HG03280 (cell line): ENCODE measurements around the gene ZNF746.

Experiments
- ATAC-seq: cut with Tn5 transposase; IDR thresholded peaks from one replicate; pipeline ENCODE4 v1.9.1; 2021; ENCODE audit warnings: mild to moderate bottlenecking, moderate library complexity; ENCODE audit not compliant: unreplicated experiment

ZNF746 gene

DNA sequence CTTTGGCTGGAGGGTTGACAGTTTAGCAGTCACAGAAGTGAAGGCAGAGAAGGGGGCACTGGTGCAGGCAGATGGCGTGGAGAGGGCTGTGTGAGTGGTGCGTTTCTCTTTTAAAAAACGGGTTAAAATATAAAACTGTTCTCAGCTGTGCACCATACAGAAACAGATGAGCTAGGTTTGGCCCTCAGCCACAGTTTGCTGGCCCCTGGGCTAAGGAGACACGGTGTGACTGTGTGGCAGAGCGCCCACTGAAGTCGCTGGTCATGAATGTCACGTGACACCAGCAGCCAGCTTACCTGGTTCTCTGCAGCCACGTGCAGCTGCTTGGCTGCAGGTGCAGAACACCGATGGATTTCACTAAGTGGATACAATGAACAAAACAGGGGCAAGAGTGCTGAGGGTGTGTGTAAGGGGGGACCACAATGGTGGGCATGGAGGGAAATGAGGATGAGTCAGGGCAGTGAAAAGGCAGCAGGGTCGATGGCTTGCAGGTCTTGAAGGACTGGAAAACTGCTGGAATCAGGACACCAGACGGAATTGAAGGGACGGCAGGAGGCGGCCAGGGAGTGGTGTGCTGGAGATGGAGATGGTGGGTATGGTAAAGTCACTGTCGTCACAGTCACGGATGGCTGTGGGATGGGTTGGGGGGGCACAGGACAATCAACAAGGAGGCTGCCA lies 7.4 kb downstream of the ZNF746 start:
- ATAC-seq, result no peak

- no peak for ATAC-seq
Measured at GRCh38 chr7:149489391-149490024, 8.1 kb downstream of the ZNF746 start.

DNA sequence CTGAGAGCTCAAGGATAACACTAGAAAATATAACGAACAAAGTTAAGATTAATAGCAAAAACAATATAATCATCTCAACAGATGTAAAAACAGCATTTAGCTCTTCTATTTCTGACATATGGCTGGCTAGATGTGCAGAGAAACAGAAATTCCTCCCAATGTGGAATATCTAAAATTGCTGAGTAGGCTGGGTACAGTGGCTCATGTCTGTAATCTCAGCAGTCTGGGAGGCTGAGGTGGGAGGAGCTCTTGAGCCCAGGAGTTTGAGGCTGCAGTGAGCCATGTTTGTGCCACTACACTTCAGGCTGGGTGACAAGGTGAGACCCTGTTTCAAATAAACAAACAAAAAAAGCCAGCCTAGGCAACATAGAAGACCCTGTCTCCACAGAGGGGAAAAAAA lies 18.0 kb downstream of the ZNF746 start:
- no peak for ATAC-seq

DNA sequence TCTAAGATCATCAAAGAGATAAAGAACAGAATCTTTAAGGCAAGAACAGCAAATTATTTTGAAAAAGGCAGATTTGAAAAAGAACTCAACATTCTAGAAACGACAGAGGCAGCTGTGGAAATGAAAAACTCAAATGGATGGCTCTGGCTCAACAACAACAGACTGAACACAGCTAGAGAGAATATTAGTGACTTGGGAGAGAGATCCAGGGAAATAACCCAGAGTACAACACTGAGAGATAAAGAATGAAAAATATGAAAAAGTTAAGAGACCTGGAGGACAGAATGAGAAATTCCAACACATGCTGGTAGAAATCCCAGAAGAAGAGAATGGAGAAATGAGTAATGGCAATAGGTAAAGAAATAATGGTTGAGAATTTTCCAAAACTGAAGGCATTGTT lies 18.9 kb downstream of the ZNF746 start:
- ATAC-seq, result no peak

GRCh38 chr7:149477494-149478443 lies 19.8 kb downstream of the ZNF746 start:
- ATAC-seq, result no peak

DNA sequence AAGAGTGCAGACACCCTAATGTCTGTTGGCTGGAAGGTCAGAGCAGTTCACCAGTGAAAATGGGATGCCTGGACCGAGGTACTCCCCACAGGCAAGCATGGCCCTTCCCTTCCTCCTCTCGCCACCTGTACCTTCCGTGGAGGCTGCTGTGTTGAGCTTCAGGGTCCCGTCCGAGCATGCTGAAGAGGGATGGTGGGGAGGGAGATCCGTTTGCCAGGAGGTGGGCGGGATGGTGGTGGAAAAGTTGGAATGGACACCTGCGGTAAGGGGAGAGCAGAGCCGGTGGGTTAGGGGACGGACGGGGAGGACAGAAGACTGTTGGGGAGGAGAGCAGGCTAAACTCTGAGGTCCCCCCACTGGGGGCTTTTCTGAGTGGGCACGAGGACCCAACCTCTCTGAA lies 20.8 kb downstream of the ZNF746 start:
- ATAC-seq, result no peak

GRCh38 chr7:149475121-149476045 lies 22.2 kb downstream of the ZNF746 start:
- ATAC-seq, result no peak

GRCh38 chr7:149474309-149475120 lies 23.1 kb downstream of the ZNF746 start:
- no peak for ATAC-seq

DNA sequence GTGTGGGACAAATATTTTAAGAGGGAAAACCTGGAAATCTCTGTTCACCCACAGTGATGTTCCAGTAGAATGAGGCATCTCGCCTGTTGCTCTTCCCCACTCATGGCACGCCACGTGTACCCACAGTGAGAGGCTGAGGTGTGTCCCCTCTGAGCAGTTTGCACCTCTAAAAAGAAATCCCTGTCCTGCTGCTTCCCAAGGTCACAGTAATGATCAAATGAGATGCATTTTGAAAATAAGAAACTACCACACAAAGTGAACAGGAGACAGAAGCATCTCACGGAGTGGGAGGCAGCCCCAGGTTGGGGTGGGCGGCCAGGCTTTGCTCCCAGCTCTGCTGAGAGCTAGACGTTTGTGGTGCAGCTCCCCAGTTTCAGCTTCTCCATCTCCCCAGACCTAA lies 24.4 kb downstream of the ZNF746 start:
- ATAC-seq, result no peak

DNA sequence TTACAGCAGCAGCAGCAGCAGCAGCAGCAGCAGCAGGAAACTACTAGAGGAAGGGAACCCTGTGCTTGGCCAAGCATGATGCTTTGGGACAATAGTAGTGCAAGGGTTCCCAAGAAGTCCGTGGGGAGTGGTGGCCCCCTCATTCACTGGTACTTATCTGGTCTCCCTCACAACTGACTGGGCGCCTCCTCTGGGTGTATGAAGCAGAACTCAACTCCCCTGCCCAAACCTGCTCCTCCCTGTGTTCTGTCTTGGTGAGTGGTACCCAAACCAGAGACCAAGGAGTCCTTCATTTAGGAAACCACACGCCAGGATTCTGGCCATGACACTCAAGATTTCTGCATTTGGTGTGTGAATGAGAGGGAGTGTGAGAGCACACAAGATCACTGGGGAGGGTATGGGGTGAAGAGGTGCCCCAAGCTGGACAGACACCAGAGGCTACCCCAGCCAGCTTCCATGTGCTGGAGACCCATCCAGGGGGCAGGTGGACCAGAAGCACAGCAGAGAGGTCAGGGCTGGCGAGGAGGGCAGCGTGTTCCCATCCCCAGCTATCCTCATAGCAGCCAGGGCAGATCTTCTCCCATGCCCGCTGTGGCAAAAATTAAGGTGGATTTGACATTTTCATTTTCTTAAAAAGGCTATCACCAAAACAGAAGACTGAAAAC lies 26.2 kb downstream of the ZNF746 start:
- ATAC-seq, result no peak

- no peak for ATAC-seq
Measured at GRCh38 chr7:149469806-149470205, 27.8 kb downstream of the ZNF746 start.

DNA sequence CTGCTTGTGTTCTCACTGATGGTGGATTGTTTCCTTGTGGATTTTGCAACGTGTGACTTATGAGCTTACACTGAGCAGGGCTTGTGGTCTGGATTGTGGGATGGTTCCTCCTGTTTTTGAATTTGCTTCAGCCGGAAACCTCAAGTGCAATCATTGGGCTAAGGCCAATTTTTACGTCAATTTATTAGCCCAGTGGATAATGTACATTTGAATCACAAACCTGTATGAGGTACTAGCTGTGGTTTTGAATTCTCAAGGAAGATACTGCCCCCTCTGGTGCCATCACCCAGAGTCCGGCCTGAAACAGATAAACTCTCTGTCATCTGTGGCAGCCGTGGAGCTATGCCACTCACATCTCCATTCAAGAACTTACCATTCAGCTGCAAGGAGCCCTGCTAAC lies 29.4 kb downstream of the ZNF746 start:
- no peak for ATAC-seq

- no peak for ATAC-seq
Measured at GRCh38 chr7:149467321-149467859, 30.2 kb downstream of the ZNF746 start.

DNA sequence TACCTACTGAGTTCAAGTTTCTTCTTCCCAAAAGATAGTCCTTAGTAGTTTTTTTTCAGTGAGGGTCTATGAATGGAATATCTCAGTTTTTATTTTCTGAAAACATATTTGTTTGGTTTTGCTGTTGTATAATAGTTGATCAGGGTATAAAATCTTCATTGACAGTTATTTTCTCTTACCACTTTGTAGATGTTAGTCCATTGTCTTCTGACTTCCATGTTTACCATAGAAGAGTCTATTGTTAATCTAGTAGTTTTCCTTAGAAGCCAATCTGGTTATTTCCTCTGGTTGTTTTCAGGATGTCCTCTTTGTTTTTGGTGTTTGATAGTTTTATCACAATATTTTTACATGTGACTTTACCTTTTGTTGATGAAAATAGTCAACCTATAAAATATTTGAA lies 31.2 kb downstream of the ZNF746 start:
- no peak for ATAC-seq

DNA sequence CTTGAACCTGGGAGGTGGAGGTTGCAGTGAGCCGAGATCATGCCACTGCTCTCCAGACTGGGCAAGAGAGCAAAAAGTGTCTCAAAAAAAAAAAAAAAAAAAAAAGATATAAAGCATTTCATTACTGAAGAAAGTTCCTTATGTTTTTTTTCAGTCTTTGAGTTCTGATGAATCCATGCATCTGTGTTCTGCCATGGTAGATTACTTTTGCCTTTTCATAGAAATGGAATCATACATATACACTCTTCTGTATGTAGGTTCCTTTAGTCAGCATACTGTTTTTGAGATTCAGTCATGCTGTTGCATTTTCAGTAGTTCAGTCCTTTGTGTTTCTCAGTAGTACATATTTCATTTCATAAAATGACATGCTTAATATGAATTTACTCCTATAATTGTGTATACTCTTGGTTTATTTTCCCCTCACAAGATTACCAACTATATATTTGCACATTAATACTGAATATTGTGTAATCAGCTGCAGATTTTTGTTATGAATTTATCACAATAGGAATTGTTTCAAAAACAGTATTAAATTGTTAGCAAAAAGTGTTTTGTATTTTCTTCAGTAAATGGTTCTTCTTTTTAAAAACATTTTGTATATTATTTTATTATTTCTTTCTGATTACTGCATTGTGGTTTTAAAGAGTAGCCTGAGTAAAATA lies 34.0 kb downstream of the ZNF746 start:
- no peak for ATAC-seq

DNA sequence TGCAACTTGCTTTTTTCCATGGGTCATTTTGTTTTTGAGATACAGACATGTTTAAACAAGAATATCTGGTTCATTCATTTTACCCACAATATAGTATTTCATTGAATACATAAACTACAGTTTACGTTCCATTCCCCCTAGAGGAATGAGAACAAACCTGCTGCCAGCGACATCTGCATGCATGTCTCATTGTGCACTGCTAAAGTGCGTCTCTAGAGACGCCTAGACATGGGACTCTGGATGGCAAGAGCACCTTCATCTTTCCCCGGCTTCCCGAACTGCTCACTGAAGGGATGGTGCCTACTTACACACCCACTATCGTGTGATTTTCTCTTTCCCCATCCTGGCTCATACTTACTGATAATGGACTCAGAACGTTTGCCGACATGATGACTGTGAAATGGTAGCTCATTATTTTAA lies 35.5 kb downstream of the ZNF746 start:
- ATAC-seq, result no peak

GRCh38 chr7:149460493-149461277 lies 36.9 kb downstream of the ZNF746 start, which contains the start of gene ZNF777:
Gene ZNF777, minus strand, starts transcription at chr7:149461062. Its CDS starts 5,040 bp downstream, at chr7:149456022.
- peak; percentile 97 for ATAC-seq
